K562 (cell line): ENCODE measurements around the gene LRP2. TPM values are rescaled to one million over a fixed set of nuclear protein-coding genes. Genes with fewer than 3 reads are reported as not detected.

ENCODE experiments used
- ATAC-seq: fragments of 200-7000 bp; cut with Tn5 transposase; 3 replicates; pipeline ENCODE4 v1.9.1; 2020; ENCODE audit warnings: moderate library complexity
- BruUV-seq: library from RNA; stranded (reverse); fragments of 400-500 nt; replicated peaks from 2 replicates; lab custom pipeline; 2021; lab: Mats Ljungman, UMichigan
- CTCF ChIA-PET: fragments of 300-600 bp; formaldehyde crosslinking; extraction: SDS; loops from one replicate; lab custom pipeline; 2021; ENCODE audit warnings: low intra/inter-chr PET ratio; lab: Yijun Ruan, JAX
- POLR2A ChIA-PET: fragments of 300-600, 350-650 bp; sonication (Branson Sonifier 250); formaldehyde crosslinking; extraction: SDS; loops from one replicate; lab custom pipeline; 2021; ENCODE audit warnings: antibody characterized with exemption, inconsistent platforms; lab: Yijun Ruan, JAX
- DNase-seq, 4 experiments: peaks; one replicate each; pipeline versions ENCODE4 v3.0.0 to v3.0.0-alpha.2; 2011 to 2018; ENCODE audit warnings: low spot score in 3 of 4, mixed read lengths in 3 of 4; ENCODE audit errors: extremely low read depth in 1 of 4
- FAIRE-seq: peaks from 2 replicates; lab custom pipeline; 2011; peaks lifted over from hg19 to GRCh38; lab: Jason Lieb, UNC
- H2AFZ ChIP-seq: 2 replicates; pipeline ENCODE4 v1.6.0; 2011; ENCODE audit warnings: low read depth, low read length, control low read depth, inconsistent platforms
- H3K27ac ChIP-seq: fragments of 200-600 bp; 3 replicates; pipeline ENCODE4 v1.8.0; 2011; ENCODE audit warnings: low read depth, mild to moderate bottlenecking, control low read depth, inconsistent platforms, low read length, moderate library complexity, mixed read lengths; ENCODE audit errors: extremely low read depth
- H3K27me3 ChIP-seq, 2 experiments: fragments of 300-600 bp in 1 of 2; 2 replicates in 1 of 2; 3 replicates in 1 of 2; pipeline versions ENCODE4 v1.6.0 to v1.8.0; 2011; ENCODE audit warnings: inconsistent platforms in 2 of 2, low read length in 2 of 2, mild to moderate bottlenecking in 1 of 2, mixed read lengths in 1 of 2, moderate library complexity in 1 of 2; ENCODE audit not compliant: control insufficient read depth in 2 of 2, insufficient read depth in 2 of 2
- H3K36me3 ChIP-seq: fragments of 300-600 bp; 3 replicates; pipeline ENCODE4 v1.8.0; 2011; ENCODE audit warnings: mild to moderate bottlenecking, low read length, inconsistent platforms; ENCODE audit not compliant: control insufficient read depth, insufficient read depth
- H3K4me1 ChIP-seq, 2 experiments: fragments of 200-600 bp in 1 of 2; replicated peaks in 1 of 2; 2 replicates in 1 of 2; 3 replicates in 1 of 2; pipeline versions ENCODE4 v1.5.1 to v1.8.0; 2011; ENCODE audit warnings: inconsistent platforms in 2 of 2, low read length in 2 of 2, mild to moderate bottlenecking in 1 of 2, mixed read lengths in 1 of 2, moderate library complexity in 1 of 2; ENCODE audit not compliant: control insufficient read depth in 2 of 2, insufficient read depth in 2 of 2
- H3K4me2 ChIP-seq: 2 replicates; pipeline ENCODE4 v1.6.1; 2011; ENCODE audit warnings: low read length, control low read depth, inconsistent platforms, mixed read lengths; ENCODE audit not compliant: insufficient read depth
- H3K4me3 ChIP-seq: fragments of 200-600 bp; sonication (generic), shearing (Covaris generic); 2 replicates; pipeline ENCODE4 v1.5.1; 2016; ENCODE audit warnings: control low read depth, inconsistent platforms
- H3K79me2 ChIP-seq: fragments of 200-600 bp; 3 replicates; pipeline ENCODE4 v1.8.0; 2011; ENCODE audit warnings: low read length, inconsistent platforms; ENCODE audit not compliant: control insufficient read depth, insufficient read depth
- H3K9ac ChIP-seq, 2 experiments: 2 replicates each; pipeline versions ENCODE4 v1.6.0 to v1.6.1; 2011; ENCODE audit warnings: low read depth in 2 of 2, low read length in 2 of 2, control low read depth in 1 of 2, inconsistent platforms in 1 of 2, mild to moderate bottlenecking in 1 of 2, mixed read lengths in 1 of 2; ENCODE audit not compliant: insufficient read depth in 1 of 2
- H3K9me1 ChIP-seq: one replicate; pipeline ENCODE4 v1.6.0; 2011; ENCODE audit warnings: inconsistent platforms, mild to moderate bottlenecking, low read length, moderate library complexity; ENCODE audit not compliant: control insufficient read depth, insufficient read depth
- H3K9me3 ChIP-seq: replicated peaks from 2 replicates; pipeline ENCODE4 v1.5.1; 2011; ENCODE audit warnings: low read depth, low read length, inconsistent platforms; ENCODE audit not compliant: control insufficient read depth, insufficient read depth
- H4K20me1 ChIP-seq: replicated peaks from 2 replicates; pipeline ENCODE4 v1.6.1; 2011; ENCODE audit warnings: low read length, inconsistent platforms, mixed read lengths; ENCODE audit not compliant: control insufficient read depth, insufficient read depth
- AFF1 ChIP-seq, 2 experiments: fragments of 450-650 bp; IDR thresholded peaks; 2 replicates each; pipeline ENCODE4 v1.6.1; 2018; ENCODE audit warnings: mild to moderate bottlenecking in 2 of 2, low read depth in 1 of 2; ENCODE audit not compliant: partially characterized antibody in 2 of 2
- E2F4 ChIP-seq: sonication (generic); formaldehyde crosslinking; IDR thresholded peaks from 2 replicates; pipeline ENCODE4 v1.8.0; 2022; ENCODE audit warnings: mild to moderate bottlenecking, low read depth, missing genetic modification reagents
- FOXJ3 ChIP-seq: sonication (generic); formaldehyde crosslinking; IDR thresholded peaks from 2 replicates; pipeline ENCODE4 v1.4.0; 2020; ENCODE audit warnings: mild to moderate bottlenecking, missing genetic modification reagents
- FOXK2 ChIP-seq, 2 experiments: fragments of 450-650 bp; IDR thresholded peaks in 1 of 2; conservative IDR thresholded peaks in 1 of 2; 2 replicates each; pipeline ENCODE4 v1.6.1; 2016; ENCODE audit warnings: low read depth in 2 of 2, mild to moderate bottlenecking in 1 of 2
- HNRNPL ChIP-seq: fragments of 200-400 bp; formaldehyde crosslinking; IDR thresholded peaks from 2 replicates; pipeline ENCODE4 v1.6.1; 2017; ENCODE audit warnings: low read depth, mild to moderate bottlenecking, low read length
- MAFG ChIP-seq: fragments of 450-650 bp; conservative IDR thresholded peaks from 2 replicates; pipeline ENCODE4 v1.6.1; 2016; ENCODE audit warnings: missing genetic modification characterization, missing compliant biosample characterization
- MBD1 ChIP-seq: fragments of 250-450 bp; sonication (Bioruptor Pico); IDR thresholded peaks from 2 replicates; pipeline ENCODE4 v1.8.0; 2022; ENCODE audit warnings: inconsistent platforms
- PYGO2 ChIP-seq: fragments of 450-650 bp; IDR thresholded peaks from 2 replicates; pipeline ENCODE4 v1.6.1; 2016; ENCODE audit warnings: mild to moderate bottlenecking, missing genetic modification characterization, moderate library complexity, missing compliant biosample characterization
- SMARCC2 ChIP-seq: fragments of 450-650 bp; IDR thresholded peaks from 2 replicates; pipeline ENCODE4 v1.6.1; 2017; ENCODE audit warnings: antibody characterized with exemption, moderate library complexity, mild to moderate bottlenecking, low read depth
- ZBTB12 ChIP-seq: fragments of 250-450 bp; sonication (Bioruptor Pico); IDR thresholded peaks from 2 replicates; pipeline ENCODE4 v1.4.0; 2020
- ZNF263 ChIP-seq: sonication (generic); formaldehyde crosslinking; IDR thresholded peaks from 2 replicates; pipeline ENCODE4 v1.8.0; 2022; ENCODE audit warnings: mild to moderate bottlenecking, missing genetic modification reagents, borderline replicate concordance
- ZZZ3 ChIP-seq: fragments of 450-650 bp; IDR thresholded peaks from 2 replicates; pipeline ENCODE4 v1.6.1; 2016; ENCODE audit warnings: antibody characterized with exemption, mild to moderate bottlenecking, moderate library complexity
- WGBS: fragments of 100-300 bp; shearing (Covaris generic); methylation state at CpG from one replicate; pipeline ENCODE4 v1.1.6; 2016; ENCODE audit warnings: low coverage, mixed read lengths; ENCODE audit not compliant: insufficient coverage; ENCODE audit errors: missing lambda C conversion rate; 5-methylcytosine and 5-hydroxymethylcytosine counted together
- in situ Hi-C: fragments of 300-500 bp; cut with MboI; formaldehyde crosslinking; loops from 4 replicates; pipeline ENCODE4 v1.15.0; 2018; ENCODE audit warnings: inconsistent platforms, mixed read lengths
- intact Hi-C: fragments of 100-400 bp; cut with micrococcal nuclease; formaldehyde crosslinking; loops from 2 replicates; pipeline ENCODE4 v1.14.2; 2022
- polyA plus RNA-seq, 8 experiments: library from polyadenylated mRNA; depleted of rRNA in 4 of 8; stranded (reverse) in 5 of 8; unstranded in 3 of 8; fragments of >200 nt; fragmentation: Nextera tagmentation in 2 of 8; fragmentation: Illumina TruSeq in 1 of 8; extraction: Ambion mirVana in 2 of 8; extraction: Trizol in 1 of 8; gene quantifications; 2 replicates each; pipeline versions ENCODE4 v1.2.1 to v1.2.3, GENCODE V29; 2011 to 2014; ENCODE audit warnings: inconsistent platforms in 1 of 8, missing spikeins in 1 of 8
- total RNA-seq, 7 experiments: library from RNA; depleted of rRNA in 6 of 7; stranded (reverse); fragments of >200 nt in 6 of 7; fragmentation: Illumina TruSeq in 2 of 7; extraction: Trizol in 2 of 7; gene quantifications; 2 replicates each; pipeline versions ENCODE4 v1.2.1 to v1.2.3, GENCODE V29; 2011 to 2021; ENCODE audit warnings: low replicate concordance in 1 of 7

The LRP2 gene
- total and polyA plus RNA-seq, 9 of the 15 experiments (the other 6 are each of a cell fraction or from before 2014, with no cell fraction given) = 0.04 to 0.18 (median 0.11) TPM; not detected in 1

- Histone ChIP-seq H3K4me2 (no peak overlapping the region), H3K27ac (no peak overlapping the region), H4K20me1 (no peaks in the 10 kb centered on the region), H3K9me3 (no peaks in the 10 kb centered on the region), H3K4me3 (no peak overlapping the region), H3K27me3 (peaks cover 8 to 9% of the 10 kb centered on the region in 2 experiments; a peak in 4 of 5 replicates), H3K4me1 (no peaks in the 10 kb centered on the region), H3K9ac (no peak overlapping the region), H3K79me2 (no peaks in the 10 kb centered on the region), H2AFZ (no peak overlapping the region), H3K9me1 (no peaks in the 10 kb centered on the region), H3K36me3 (no peaks in the 10 kb centered on the region)
- ATAC-seq (no peak), FAIRE-seq (no peak), DNase-seq (no peak)
- intact Hi-C loops (no loop called here), in situ Hi-C loops (no loop called here)
- CTCF ChIA-PET = no interaction called here
- WGBS = 0% methylated on average over 6 of the region's 6 CpGs
- BruUV-seq = no TSS peak
- POLR2A ChIA-PET = no interaction called here
- no peak for TF ChIP-seq E2F4
- TF ChIP-seq MAFG (tag) = no peak
- no peak for TF ChIP-seq ZNF263 (CRISPR knock-in tag)
- no peak for TF ChIP-seq MBD1 (CRISPR knock-in tag)
- no peak for TF ChIP-seq ZBTB12
- TF ChIP-seq HNRNPL = no peak
- no peak for TF ChIP-seq PYGO2 (tag)
- no peak for TF ChIP-seq FOXK2 (conservative IDR thresholded peaks at IDR 0.05 in 1 of 2, IDR thresholded peaks at IDR 0.05 in 1 of 2; ENCODE audit: low read depth in 2 of 2)
- no peak for TF ChIP-seq FOXJ3 (CRISPR knock-in tag)
- no peak for TF ChIP-seq AFF1 (IDR thresholded peaks at IDR 0.05; ENCODE audit: low read depth in 1 of 2, partially characterized antibody in 2 of 2)
- TF ChIP-seq ZZZ3 = no peak
- TF ChIP-seq SMARCC2 = no peak
Measured at GRCh38 chr2:169348321-169349024, 13.9 kb downstream of the LRP2 start.
